IPS-11a (cell line): ENCODE measurements around the gene CLEC3B.

Source experiments
- H3K4me3 ChIP-seq: one replicate; pipeline ENCODE4 v1.5.1; 2013; ENCODE audit warnings: low read depth, low read length, control low read depth

Gene CLEC3B

DNA sequence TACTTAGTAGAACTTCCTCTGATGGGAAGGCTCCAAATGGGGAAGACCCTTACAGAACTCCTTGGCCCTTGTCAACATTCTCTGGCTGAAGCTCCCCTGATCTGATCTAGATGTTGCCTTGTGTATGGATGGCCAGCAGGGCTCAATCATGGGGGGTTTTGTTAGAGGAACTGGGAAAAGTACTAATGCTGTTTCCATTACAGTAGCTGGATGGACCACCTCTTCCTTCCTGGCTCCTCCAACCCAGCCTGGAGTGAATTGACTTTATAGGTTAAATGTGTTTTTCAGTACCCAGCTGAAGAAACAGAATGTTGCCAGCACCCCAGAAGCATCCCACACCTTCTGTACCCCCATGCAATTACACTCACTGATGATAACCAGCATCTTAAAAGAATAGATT is 22.7 kb upstream of the CLEC3B start:
- no peak overlapping the region for H3K4me3 ChIP-seq

GRCh38 chr3:45003859-45004258 is 22.2 kb upstream of the CLEC3B start:
- no peak overlapping the region for H3K4me3 ChIP-seq

DNA sequence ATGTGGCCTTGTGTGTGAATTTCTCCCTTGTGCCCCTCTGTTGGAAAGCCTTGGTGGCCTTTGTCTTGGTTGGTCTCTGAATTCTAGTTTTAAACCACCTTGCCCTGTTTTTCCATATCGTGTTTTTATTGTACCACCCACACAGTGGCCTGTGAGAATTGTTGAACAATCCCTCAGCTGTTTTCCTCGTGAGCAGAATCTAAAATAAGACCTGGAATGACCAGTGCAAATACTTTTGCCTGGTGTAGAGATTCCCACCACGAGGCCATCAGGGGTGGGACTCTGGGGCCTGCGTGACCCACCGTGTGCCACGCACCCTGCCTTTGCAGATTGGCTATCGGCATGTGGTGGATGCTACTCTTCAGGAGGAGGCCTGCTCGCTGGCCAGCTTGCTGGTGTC is 19.0 kb upstream of the CLEC3B start:
- no peak overlapping the region for H3K4me3 ChIP-seq

DNA sequence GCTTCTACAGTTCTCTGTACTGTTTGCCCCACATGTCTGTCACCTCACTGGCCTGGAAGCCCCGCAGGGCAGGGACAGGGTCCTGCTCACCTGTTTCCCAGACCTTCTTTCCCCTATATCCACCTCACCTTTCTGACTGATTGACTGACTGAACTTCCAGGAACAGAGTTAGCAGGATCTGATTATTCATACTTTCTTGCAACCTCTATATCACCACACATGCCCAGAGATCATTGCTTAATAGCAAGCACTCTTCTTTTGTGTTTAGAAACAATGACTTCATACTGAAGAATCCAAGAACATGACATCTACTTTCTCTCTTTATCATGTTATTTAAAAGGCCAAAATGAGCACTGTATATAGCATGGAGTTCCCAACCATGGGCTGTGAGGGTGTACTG is 18.0 kb upstream of the CLEC3B start:
- no peak overlapping the region for H3K4me3 ChIP-seq

- H3K4me3 ChIP-seq: no peak overlapping the region
Observed at GRCh38 chr3:45009868-45010267, 16.2 kb upstream of the CLEC3B start.

- no peak overlapping the region for H3K4me3 ChIP-seq
Observed at GRCh38 chr3:45010811-45011333, 15.2 kb upstream of the CLEC3B start.

- H3K4me3 ChIP-seq: no peak overlapping the region
Observed at GRCh38 chr3:45011756-45012508, 14.2 kb upstream of the CLEC3B start.

DNA sequence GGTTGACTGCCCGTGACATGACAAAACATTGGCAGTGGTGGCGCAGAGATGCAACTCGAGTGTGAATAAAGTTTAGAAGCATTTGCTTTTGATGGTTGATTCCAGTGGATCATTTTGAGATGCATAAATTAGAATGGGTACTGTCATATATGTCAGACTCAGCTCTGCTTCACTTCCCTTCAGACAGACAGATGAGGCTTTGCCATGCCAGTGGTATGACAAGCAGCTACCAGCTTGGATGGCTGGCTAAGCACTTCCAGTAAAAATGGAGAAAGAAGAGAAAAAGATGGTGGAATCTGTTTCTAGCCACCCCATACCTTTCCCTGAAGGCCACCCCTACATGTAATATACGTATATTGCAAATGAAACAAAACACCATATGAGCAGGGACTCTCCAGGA is 13.5 kb upstream of the CLEC3B start:
- H3K4me3 ChIP-seq: no peak overlapping the region

DNA sequence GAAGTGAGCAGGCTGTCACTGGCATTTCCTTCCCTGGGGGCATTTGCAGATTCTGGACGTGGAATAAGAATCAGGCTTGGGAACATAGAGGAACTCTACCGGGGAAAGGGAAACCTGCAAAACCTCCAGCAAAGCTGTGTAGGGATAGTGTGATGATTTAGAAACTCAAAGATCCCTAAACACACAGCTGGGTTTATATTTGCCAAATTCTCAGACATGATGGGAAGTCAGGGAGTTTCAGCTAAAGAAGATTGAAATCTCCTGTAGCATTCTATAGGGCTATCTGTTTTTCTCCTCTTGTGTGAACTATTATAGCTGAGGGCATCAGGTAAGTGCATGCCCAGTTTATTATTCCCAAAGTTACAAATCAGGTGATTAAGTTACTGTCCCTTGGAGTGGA is 9.2 kb upstream of the CLEC3B start:
- no peak overlapping the region for H3K4me3 ChIP-seq

DNA sequence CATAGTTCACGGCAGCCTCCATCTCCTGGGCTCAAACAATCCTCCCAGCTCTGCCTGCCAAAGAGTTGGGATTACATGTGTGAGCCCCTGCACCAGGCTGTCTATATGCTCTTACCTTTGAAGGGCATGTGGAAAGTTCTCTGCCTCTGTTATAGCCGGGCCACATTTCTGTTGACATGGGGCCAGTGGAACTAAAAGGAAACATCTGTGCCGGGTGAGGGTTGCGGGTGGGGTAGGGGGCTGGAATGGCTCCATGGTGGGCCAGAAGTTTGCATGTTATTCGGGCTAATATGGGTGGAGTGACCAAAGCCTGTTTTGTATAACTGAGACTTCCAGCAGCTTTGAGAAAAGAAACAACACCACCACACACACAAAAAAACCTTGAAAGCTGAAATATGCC is 8.3 kb upstream of the CLEC3B start:
- H3K4me3 ChIP-seq: no peak overlapping the region

- H3K4me3 ChIP-seq: no peak overlapping the region
Observed at GRCh38 chr3:45020534-45020933, 5.6 kb upstream of the CLEC3B start.

DNA sequence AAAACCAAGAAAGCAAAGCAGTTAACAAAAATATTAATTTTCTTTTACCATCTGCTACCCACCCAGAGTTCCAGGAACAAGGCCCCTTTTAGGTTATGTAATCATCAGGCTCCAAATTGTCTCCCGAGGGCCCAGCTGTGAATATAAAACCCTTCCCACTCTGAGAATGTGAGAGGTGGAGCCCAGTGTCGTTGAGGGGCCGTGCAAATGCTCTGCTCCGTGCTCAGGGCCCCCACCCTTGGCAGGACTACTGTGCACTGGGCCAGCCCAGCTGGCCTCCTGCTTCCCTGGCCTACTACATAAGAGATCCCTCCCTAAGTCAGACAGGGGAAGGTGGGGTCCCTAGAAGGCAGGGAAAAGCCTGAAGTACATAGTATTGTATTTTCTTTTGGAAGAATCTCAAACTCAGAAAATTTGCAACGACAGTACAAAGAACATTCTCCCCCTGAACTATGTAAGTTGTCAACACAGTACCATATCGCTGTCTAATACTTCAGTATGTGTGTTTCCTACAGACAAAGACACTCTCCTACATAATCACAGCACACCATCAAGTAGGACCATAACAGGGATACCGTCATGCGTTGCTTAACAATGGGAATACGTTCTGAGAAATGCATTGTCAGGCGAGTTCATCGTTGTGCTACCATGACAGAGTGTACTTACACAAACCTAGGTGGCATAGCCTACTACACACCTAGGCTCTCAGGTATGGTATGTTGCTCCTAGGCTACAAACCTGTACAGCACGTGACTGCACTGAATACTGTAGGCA is 4.4 kb upstream of the CLEC3B start:
- H3K4me3 ChIP-seq: no peak overlapping the region

DNA sequence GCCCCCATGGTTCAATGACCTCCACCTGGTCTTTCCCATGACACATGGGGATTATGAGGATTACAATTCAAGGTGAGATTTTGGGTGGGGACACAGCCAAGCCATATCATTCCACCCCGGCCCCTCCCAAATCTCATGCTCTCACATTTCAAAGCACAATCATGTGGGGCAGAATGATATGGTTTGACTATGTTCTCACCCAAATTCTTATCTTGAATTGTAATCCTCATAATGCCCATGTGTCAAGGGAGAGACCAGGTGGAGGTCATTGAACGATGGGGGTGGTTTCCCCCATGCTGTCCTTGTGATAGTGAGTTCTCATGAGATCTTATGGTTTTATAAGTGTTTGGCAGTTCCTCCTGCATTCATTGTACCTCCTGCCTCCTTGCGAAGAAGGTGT is 2.4 kb upstream of the CLEC3B start:
- no peak overlapping the region for H3K4me3 ChIP-seq

DNA sequence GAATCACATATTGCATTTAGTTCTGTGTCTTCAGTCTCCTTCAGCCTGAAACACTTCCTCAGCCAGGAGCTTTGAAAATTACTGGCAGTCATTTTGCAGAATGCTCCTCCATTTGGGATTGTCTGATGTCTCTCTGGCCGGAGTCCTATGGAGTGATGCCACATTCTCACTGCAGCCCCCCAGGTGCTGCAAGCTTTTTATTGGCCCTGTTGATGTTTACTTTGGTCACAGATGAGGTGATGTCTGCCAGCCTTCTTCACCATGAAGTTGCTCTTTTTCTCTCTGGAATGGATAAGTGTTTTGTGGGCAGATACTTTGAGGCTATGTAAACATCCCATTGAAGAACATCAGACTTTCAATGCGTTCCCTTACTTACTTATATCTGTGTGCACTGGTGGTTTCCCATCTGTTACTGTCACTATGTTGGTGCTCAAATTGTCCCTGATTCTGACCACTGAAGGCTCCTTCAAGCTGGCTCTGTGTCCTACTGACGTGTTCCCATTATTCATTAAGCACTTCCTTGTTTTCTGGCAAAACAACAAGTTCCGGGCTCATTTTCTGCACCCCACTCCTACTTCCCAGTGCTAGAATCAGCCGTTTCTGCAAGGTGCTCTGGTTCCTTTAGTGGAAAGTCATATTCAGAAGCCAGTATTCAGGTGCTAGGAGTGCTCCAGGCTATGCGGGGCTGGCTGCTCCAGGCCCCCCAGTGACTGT is 1.4 kb upstream of the CLEC3B start:
- no peak overlapping the region for H3K4me3 ChIP-seq

GRCh38 chr3:45026957-45027356 is 854 bp downstream of the CLEC3B start:
- H3K4me3 ChIP-seq: no peak overlapping the region

- H3K4me3 ChIP-seq: no peak overlapping the region
Observed at GRCh38 chr3:45027441-45027840, 1.3 kb downstream of the CLEC3B start.

DNA sequence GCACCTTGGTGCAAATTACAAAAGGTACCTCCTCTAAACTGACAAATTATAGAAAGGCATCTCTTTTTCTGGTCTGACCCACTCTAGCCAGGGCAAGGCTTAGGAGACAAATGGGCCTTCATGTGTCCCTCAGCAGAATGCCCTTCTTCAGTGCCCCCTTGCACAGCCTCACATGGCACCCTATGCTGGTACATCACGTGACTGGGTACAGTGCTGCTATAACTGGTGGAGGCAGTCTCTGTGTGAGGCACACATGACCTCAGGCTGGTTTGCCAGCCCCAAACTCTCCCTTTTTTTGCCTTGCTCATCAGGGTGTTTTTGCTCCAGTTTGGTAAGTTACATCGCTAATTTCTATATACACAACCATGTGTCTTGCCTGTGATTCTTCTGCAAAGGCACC is 3.1 kb downstream of the CLEC3B start:
- H3K4me3 ChIP-seq: no peak overlapping the region

- no peak overlapping the region for H3K4me3 ChIP-seq
Observed at GRCh38 chr3:45029661-45030060, 3.6 kb downstream of the CLEC3B start.

DNA sequence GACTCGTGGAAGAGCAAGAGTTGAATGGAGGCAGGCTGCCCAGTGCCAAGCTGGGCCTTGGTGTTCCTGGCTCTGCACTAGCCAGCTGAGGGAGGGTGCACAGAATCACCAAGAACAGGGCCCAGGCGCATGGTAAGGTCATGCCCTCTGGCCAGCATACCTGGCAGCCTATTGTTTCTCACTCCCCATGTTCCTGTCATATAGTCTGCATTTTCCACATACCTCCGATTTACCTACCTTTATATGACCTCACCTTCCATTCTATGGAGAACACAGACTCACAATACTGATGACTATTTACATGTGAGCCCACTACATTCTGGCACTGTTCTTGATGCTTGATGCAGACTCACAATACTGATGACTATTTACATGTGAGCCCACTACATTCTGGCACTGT is 5.4 kb downstream of the CLEC3B start:
- H3K4me3 ChIP-seq: no peak overlapping the region

- no peak overlapping the region for H3K4me3 ChIP-seq
Observed at GRCh38 chr3:45032113-45032512, 6.0 kb downstream of the CLEC3B start.

- H3K4me3 ChIP-seq: no peak overlapping the region
Observed at GRCh38 chr3:45033791-45034190, 7.7 kb downstream of the CLEC3B start.
